GM12873 (cell line): ENCODE data around the gene FOCAD.

Experiments
- TF ChIP-seq, protein P1 (sequence below): IDR thresholded peaks from 2 replicates; pipeline ENCODE4 v1.5.1; 2012; ENCODE audit warnings: low read depth, mild to moderate bottlenecking, moderate library complexity, low read length, control low read depth; ENCODE audit not compliant: insufficient read depth; ENCODE audit errors: missing control alignments

Gene FOCAD

DNA sequence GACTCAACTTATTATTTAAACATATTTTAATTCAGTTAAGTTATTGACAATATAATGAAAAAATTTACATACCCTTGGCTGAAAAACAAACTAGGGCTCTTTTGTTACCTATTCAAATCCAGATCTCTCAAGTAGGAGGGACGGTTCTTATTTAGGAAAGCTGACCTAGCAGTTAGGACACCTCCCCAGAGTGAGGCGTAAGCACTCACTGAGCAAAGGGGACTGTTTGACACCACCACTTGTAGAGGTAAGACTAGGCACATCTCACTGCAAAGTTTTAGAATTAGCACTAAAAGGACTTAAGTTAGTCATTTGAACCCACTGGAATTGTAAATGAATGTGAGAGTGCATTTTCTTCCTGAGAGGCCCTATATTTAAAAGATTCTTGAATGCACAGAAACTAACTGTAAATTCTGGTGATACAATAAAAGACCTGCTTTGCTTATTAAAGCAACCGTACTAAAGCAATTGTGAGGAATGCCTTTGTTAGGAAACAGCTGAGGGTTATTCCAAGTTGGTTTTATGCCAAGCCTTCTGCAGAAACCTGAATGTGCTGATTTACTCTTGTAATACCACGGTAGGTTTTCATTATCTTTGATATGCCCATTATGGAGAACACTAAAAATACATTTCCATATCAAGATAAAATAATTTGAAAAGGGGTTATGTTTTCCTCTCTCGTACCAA is 331.2 kb downstream of the FOCAD start:
- TF ChIP-seq, protein P1, sequence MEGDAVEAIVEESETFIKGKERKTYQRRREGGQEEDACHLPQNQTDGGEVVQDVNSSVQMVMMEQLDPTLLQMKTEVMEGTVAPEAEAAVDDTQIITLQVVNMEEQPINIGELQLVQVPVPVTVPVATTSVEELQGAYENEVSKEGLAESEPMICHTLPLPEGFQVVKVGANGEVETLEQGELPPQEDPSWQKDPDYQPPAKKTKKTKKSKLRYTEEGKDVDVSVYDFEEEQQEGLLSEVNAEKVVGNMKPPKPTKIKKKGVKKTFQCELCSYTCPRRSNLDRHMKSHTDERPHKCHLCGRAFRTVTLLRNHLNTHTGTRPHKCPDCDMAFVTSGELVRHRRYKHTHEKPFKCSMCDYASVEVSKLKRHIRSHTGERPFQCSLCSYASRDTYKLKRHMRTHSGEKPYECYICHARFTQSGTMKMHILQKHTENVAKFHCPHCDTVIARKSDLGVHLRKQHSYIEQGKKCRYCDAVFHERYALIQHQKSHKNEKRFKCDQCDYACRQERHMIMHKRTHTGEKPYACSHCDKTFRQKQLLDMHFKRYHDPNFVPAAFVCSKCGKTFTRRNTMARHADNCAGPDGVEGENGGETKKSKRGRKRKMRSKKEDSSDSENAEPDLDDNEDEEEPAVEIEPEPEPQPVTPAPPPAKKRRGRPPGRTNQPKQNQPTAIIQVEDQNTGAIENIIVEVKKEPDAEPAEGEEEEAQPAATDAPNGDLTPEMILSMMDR, result no peak

DNA sequence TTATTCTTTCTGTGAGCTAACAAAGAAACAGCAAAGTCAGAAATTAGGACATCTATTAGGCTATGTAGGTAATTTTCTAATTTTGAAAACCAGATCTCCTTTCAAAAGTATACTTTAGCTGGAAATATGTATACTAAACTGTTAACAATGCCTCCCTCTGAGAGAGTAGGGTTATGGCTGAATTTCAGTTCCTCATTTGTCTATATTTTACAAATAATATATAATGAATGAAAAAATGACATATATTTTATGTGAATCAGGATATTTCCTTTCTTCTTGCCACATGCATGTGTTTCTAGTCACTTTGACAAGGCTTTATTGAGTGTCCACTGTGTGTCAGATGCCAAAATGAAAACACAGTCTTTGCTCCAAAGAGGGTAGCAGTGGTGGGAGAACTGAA is 331.9 kb downstream of the FOCAD start:
- TF ChIP-seq, protein P1, result no peak

DNA sequence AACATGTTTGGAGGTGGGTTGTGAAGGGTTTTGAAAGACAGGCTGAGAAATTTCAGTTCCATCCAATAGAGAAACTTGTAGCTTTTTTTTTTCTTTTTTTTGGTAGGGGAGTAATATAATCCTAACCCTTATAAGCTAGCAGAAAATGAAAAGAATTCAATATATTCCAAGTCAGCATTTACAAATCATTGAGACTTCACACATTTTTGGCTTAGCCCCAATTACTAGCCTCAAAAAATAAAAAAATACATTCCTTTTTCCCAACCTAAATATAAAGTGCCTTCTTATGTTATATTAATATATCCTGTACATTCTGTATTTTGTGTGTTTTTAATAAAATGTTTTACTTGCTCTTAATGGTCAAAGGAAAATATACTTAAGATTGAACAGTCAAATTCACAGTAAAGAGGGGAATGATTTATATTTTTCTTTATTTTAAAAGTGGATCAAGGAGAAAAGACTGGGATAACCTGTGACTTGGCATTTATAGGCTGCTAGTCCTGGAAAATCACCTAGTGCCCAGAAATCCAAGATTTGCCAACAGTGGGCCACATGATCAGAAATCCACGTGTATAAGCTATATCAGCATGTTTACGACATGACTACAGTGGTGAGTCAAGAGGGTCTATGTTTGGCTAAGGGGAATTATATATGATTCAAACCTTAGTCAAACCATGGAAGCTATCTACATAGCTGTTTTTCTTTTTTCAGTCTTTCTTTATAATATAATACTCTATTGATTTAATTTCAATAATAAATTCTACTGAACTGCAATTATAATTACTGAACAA is 332.8 kb downstream of the FOCAD start:
- TF ChIP-seq, protein P1, result no peak

DNA sequence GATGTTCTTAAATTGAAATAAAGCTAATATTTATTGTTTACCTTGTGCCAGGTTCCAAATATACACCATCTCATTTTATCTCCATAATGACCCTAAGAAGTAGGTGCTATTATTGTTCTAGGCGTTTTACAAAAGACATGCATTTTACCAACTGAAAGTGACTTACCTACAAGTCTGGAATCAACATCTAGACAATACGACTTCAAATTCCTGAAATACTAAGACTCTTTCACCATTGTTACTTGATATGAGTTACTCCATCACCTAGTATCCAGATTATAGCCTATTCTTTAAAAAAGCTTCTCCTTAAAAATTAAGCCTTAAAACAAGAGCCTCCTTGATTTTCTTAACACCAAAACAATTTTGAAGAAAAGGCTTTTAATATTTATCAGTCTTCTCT is 334.1 kb downstream of the FOCAD start:
- TF ChIP-seq, protein P1, result no peak

DNA sequence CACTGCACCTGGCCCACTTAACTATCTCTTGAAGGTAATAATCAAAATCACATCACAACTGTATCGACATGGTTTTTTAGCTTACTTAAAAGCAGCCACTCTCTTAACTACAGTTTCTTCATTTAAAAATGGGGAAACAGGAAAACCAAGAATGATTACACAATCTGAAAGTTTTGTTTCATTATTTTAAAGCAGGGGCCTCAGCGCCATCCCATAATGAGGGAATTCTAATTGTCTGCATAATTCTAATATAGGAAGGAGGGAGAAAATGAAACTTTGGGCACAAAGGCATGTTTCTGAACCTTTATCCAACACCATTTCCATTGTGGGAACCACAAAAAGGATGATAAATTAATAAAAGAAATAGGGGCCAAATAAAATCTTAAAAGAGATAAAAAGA is 339.8 kb downstream of the FOCAD start:
- TF ChIP-seq, protein P1, result no peak

DNA sequence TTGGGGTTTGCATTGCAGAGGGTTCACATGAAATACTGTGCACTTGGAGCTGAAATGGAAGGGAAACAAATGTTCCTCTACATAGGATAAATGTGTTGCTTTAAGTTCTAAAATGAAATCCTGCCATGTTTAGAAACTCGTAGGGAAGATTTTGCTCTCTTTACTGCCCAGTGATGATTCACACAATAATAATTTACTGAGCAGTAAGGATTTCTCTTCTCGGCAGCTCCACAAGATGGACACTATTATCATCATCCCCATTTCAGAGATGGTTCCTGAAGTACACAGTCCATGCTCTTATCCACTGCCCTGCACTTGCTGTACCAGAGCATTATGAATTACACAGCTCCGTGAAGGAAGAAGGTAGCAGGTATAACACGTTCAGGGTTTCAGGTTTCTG is 343.2 kb downstream of the FOCAD start:
- TF ChIP-seq, protein P1, result no peak

DNA sequence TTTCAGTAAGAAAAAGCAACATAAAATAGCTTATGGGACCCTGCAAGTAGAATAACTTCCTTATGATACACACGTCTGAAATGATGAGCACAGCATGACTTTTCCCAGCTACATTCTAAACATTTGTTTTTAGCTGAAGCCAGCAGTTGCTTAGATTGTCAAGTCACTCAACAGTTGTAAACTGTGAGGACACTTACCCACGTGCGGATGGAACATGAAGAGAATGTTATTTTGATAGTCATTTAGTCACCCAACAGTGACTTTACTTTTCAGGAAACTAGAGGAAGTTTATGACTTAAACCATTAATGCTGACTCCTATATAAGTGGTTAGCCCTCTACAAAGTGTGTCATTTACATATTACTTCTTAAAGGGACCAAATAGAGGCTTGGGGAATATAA is 344.4 kb downstream of the FOCAD start:
- TF ChIP-seq, protein P1, result no peak
